DOHH2 (cell line): ENCODE results near the gene TRPC4.

Source experiments
- H3F3A ChIP-seq: fragments of 200-600 bp; sonication (generic), shearing (Covaris generic); 2 replicates; pipeline ENCODE4 v1.6.0; 2016; ENCODE audit warnings: antibody characterized with exemption, mild to moderate bottlenecking; ENCODE audit not compliant: control insufficient read depth, insufficient read depth
- H3K27ac ChIP-seq: fragments of 200-600 bp; sonication (generic); 2 replicates; pipeline ENCODE4 v1.5.1; 2014; ENCODE audit warnings: low read depth, mild to moderate bottlenecking, low read length, moderate library complexity
- H3K27me3 ChIP-seq: fragments of 200-600 bp; sonication (generic); 2 replicates; pipeline ENCODE4 v1.6.1; 2014; ENCODE audit warnings: mild to moderate bottlenecking, low read length, mixed read lengths; ENCODE audit not compliant: control insufficient read depth
- H3K36me3 ChIP-seq: fragments of 200-600 bp; sonication (generic); 2 replicates; pipeline ENCODE4 v1.6.1; 2014; ENCODE audit warnings: mild to moderate bottlenecking, low read length, moderate library complexity, mixed read lengths; ENCODE audit not compliant: control insufficient read depth
- H3K4me1 ChIP-seq: fragments of 200-600 bp; sonication (generic); 2 replicates; pipeline ENCODE4 v1.6.1; 2014; ENCODE audit warnings: mild to moderate bottlenecking, low read length, mixed read lengths; ENCODE audit not compliant: control insufficient read depth
- H3K4me2 ChIP-seq: fragments of 200-600 bp; sonication (generic); 2 replicates; pipeline ENCODE4 v1.6.0; 2014; ENCODE audit warnings: mild to moderate bottlenecking, low read length, moderate library complexity
- H3K4me3 ChIP-seq: fragments of 200-600 bp; sonication (generic); 2 replicates; pipeline ENCODE4 v1.5.1; 2014; ENCODE audit warnings: mild to moderate bottlenecking, low read length, mixed read lengths
- H3K79me2 ChIP-seq: fragments of 200-600 bp; sonication (generic); 2 replicates; pipeline ENCODE4 v1.6.1; 2014; ENCODE audit warnings: mild to moderate bottlenecking, low read length, mixed read lengths; ENCODE audit not compliant: control insufficient read depth
- H3K9me2 ChIP-seq: fragments of 200-600 bp; sonication (generic); replicated peaks from 2 replicates; pipeline ENCODE4 v1.6.1; 2014; ENCODE audit warnings: mild to moderate bottlenecking, low read length, mixed read lengths; ENCODE audit not compliant: control insufficient read depth
- H3K9me3 ChIP-seq: fragments of 200-600 bp; sonication (generic); 2 replicates; pipeline ENCODE4 v1.6.1; 2014; ENCODE audit warnings: antibody characterized with exemption, low read length, mixed read lengths; ENCODE audit not compliant: control insufficient read depth, insufficient read depth
- H4K20me1 ChIP-seq: fragments of 200-600 bp; sonication (generic); 2 replicates; pipeline ENCODE4 v1.6.0; 2014; ENCODE audit warnings: low read depth, mild to moderate bottlenecking, antibody characterized with exemption, low read length, moderate library complexity; ENCODE audit not compliant: control insufficient read depth, insufficient read depth
- EZH2phosphoT487 ChIP-seq: fragments of 200-600 bp; sonication (generic); IDR thresholded peaks from 2 replicates; pipeline ENCODE4 v1.6.1; 2017; ENCODE audit warnings: borderline replicate concordance, mild to moderate bottlenecking, antibody characterized with exemption, low read length, moderate library complexity, mixed read lengths
- TF ChIP-seq, protein P1 (sequence below): fragments of 200-600 bp; sonication (generic); IDR thresholded peaks from one replicate; pipeline ENCODE4 v1.5.1; 2014; ENCODE audit warnings: antibody characterized with exemption, mild to moderate bottlenecking, low read depth, low read length; ENCODE audit not compliant: poor library complexity, severe bottlenecking

Gene TRPC4

DNA sequence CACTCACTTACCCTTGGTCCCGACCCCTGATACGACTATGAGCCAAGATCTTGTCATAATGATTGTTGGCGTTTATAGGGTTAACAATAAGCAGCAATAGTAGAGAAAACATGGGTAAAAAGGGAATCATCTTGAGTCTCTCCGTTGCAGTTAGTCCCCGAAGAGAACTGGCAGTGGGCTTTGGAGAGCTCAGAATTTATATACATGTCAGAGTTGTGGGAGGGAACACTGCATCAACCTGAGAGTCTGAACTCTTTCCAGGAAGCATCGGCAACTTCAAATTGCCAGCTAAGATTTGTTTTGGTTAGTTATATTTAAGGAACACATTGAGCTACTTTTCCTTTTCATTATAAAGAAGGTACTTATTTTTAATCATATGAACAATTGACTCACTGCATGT lies 271.0 kb downstream of the TRPC4 start, which contains the start of gene POSTN:
TSS of gene POSTN (minus strand) at position 172 of the 400 bp plus-strand sequence. CDS start at position 130, 42 bp downstream.
- no peak within 1 kb of the TSS for H3K4me2 ChIP-seq

DNA sequence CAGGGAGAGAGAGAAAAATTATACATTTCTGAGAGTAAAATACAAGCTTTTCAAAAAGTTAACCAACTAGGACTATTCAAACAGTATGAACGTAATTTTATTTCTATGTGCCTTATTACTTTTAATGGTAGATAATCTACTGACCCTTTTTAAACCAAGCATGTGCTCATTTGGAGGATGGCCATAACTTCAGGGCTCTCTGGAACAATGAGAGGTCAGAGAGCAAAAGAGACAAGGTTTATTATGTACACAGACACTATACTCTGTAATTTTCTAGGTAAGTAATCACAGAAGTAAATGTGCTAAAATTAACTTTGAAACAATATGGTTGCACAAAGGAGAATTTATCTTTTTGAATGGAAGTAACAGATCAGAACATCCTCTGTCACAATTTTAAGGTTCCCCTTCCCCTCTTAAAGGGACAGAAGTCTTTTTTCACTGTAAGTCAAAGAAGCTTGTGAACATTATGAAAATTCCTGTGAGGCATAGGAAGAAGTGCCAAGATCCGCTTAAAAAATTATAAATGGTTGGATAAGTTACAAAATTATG lies 272.0 kb downstream of the TRPC4 start:
- H3K27me3 ChIP-seq, result no peaks in the 10 kb centered on the region
- no peak overlapping the region for H3K4me3 ChIP-seq
- TF ChIP-seq, protein P1, sequence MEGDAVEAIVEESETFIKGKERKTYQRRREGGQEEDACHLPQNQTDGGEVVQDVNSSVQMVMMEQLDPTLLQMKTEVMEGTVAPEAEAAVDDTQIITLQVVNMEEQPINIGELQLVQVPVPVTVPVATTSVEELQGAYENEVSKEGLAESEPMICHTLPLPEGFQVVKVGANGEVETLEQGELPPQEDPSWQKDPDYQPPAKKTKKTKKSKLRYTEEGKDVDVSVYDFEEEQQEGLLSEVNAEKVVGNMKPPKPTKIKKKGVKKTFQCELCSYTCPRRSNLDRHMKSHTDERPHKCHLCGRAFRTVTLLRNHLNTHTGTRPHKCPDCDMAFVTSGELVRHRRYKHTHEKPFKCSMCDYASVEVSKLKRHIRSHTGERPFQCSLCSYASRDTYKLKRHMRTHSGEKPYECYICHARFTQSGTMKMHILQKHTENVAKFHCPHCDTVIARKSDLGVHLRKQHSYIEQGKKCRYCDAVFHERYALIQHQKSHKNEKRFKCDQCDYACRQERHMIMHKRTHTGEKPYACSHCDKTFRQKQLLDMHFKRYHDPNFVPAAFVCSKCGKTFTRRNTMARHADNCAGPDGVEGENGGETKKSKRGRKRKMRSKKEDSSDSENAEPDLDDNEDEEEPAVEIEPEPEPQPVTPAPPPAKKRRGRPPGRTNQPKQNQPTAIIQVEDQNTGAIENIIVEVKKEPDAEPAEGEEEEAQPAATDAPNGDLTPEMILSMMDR, result no peak
- TF ChIP-seq EZH2phosphoT487, result no peak
- H3K4me1 ChIP-seq, result no peaks in the 10 kb centered on the region
- H3K27ac ChIP-seq, result no peak overlapping the region
- H3K9me2 ChIP-seq, result no peaks in the 10 kb centered on the region
- no peaks in the 10 kb centered on the region for H3K36me3 ChIP-seq
- no peaks in the 10 kb centered on the region for H3K79me2 ChIP-seq
- no peaks in the 10 kb centered on the region for H4K20me1 ChIP-seq
- H3K9me3 ChIP-seq, result no peaks in the 10 kb centered on the region
- H3F3A ChIP-seq, result no peaks in the 10 kb centered on the region
- no peak overlapping the region for H3K4me2 ChIP-seq

More for the DNA sequence above, 271.0 kb downstream of the TRPC4 start, which contains the start of gene POSTN:
- H3K4me3 ChIP-seq, result no peak within 1 kb of the TSS
- no peaks in the 10 kb centered on the region for H3K27me3 ChIP-seq
- no peaks in the 10 kb centered on the region for H3K79me2 ChIP-seq
- no peaks in the 10 kb centered on the region for H3F3A ChIP-seq
- TF ChIP-seq, protein P1, result no peak
- no peak for TF ChIP-seq EZH2phosphoT487
- H3K36me3 ChIP-seq, result no peaks in the 10 kb centered on the region
- H3K9me3 ChIP-seq, result no peaks in the 10 kb centered on the region
- no peaks in the 10 kb centered on the region for H4K20me1 ChIP-seq
- H3K9me2 ChIP-seq, result no peaks in the 10 kb centered on the region
- H3K27ac ChIP-seq, result no peak within 1 kb of the TSS
- H3K4me1 ChIP-seq, result no peaks in the 10 kb centered on the region

DNA sequence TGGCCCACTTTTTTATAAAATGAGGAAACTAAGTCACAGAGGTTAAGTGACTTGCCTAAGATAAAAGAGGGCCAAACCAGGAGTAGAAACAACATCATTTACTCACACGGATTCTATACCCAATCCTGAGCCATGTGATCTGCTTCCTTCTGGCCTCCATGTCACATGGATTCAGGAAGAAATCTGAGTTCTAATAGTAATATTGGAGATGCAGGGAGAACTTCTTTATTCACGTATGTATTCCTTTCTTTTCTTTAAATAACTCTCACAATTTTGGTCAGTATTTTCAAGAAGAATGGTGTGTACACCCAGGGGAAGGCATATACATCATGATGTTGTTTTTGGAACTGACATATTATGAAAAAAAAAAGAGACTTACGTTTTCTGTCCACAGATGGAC lies 272.8 kb downstream of the TRPC4 start:
- Histone ChIP-seq H3K36me3 (no peaks in the 10 kb centered on the region), H3K27ac (no peak overlapping the region), H3K4me2 (no peak overlapping the region), H3K4me3 (no peak overlapping the region), H3K9me3 (no peaks in the 10 kb centered on the region), H3K9me2 (no peaks in the 10 kb centered on the region), H3K27me3 (no peaks in the 10 kb centered on the region), H3F3A (no peaks in the 10 kb centered on the region), H3K4me1 (no peaks in the 10 kb centered on the region), H4K20me1 (no peaks in the 10 kb centered on the region), H3K79me2 (no peaks in the 10 kb centered on the region)
- TF ChIP-seq EZH2phosphoT487, result no peak
- TF ChIP-seq, protein P1, result no peak
